KOPT-K1 (cell line): ENCODE data around the gene XKR7.

Experiments
- H3K27ac ChIP-seq: fragments of 200-600 bp; sonication (generic); 2 replicates; pipeline ENCODE4 v1.5.1; 2016; ENCODE audit warnings: antibody characterized with exemption, mild to moderate bottlenecking, low read depth, low read length; ENCODE audit not compliant: poor library complexity, severe bottlenecking
- H3K36me3 ChIP-seq: fragments of 200-600 bp; sonication (generic); 2 replicates; pipeline ENCODE4 v1.5.1; 2017; ENCODE audit warnings: antibody characterized with exemption, mild to moderate bottlenecking, low read length, moderate library complexity; ENCODE audit not compliant: insufficient read depth
- H3K9me3 ChIP-seq: fragments of 200-600 bp; sonication (generic); 2 replicates; pipeline ENCODE4 v1.5.1; 2017; ENCODE audit warnings: antibody characterized with exemption, low read length, mild to moderate bottlenecking; ENCODE audit not compliant: insufficient read depth, poor library complexity, severe bottlenecking

The XKR7 gene

GRCh38 chr20:32009564-32009963 lies 41.6 kb downstream of the XKR7 start:
- no peaks in the 10 kb centered on the region for H3K9me3 ChIP-seq
- no peak overlapping the region for H3K27ac ChIP-seq
- no peaks in the 10 kb centered on the region for H3K36me3 ChIP-seq

DNA sequence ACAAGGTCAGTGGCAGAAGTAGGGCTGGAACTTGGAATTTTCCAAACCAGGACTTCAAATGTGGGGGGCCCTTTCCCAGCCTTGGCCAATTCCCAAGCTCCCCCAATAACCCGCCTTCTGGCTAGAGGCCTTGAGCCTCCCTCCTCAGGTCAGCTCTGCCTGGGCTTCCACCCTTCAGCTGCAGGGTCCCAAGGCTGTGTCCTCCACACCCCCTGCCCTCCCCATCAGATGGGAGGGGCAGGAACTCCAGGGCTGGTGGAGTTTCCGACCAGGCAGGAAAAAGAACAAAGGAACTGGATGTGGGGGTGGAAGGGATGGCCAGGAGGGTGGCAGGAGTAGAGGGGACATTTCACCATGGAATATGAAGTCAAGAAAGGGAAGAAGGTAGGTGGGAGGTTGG lies 42.1 kb downstream of the XKR7 start, which contains the start of gene CCM2L:
Gene CCM2L (plus strand): TSS at position 338 of the 400 bp plus-strand sequence. CDS start 17 bp downstream, at position 355.
- Histone ChIP-seq H3K9me3 (no peaks in the 10 kb centered on the region), H3K27ac (no peak within 1 kb of the TSS), H3K36me3 (no peaks in the 10 kb centered on the region)

- no peaks in the 10 kb centered on the region for H3K9me3 ChIP-seq
- H3K27ac ChIP-seq: no peak overlapping the region
- H3K36me3 ChIP-seq: no peaks in the 10 kb centered on the region
Observed at GRCh38 chr20:32010666-32011065, 42.7 kb downstream of the XKR7 start.

GRCh38 chr20:32012159-32012688 lies 44.3 kb downstream of the XKR7 start:
- H3K36me3 ChIP-seq: no peaks in the 10 kb centered on the region
- no peaks in the 10 kb centered on the region for H3K9me3 ChIP-seq
- no peak overlapping the region for H3K27ac ChIP-seq

- no peaks in the 10 kb centered on the region for H3K9me3 ChIP-seq
- no peak overlapping the region for H3K27ac ChIP-seq
- no peaks in the 10 kb centered on the region for H3K36me3 ChIP-seq
Observed at GRCh38 chr20:32013326-32013725, 45.4 kb downstream of the XKR7 start.

DNA sequence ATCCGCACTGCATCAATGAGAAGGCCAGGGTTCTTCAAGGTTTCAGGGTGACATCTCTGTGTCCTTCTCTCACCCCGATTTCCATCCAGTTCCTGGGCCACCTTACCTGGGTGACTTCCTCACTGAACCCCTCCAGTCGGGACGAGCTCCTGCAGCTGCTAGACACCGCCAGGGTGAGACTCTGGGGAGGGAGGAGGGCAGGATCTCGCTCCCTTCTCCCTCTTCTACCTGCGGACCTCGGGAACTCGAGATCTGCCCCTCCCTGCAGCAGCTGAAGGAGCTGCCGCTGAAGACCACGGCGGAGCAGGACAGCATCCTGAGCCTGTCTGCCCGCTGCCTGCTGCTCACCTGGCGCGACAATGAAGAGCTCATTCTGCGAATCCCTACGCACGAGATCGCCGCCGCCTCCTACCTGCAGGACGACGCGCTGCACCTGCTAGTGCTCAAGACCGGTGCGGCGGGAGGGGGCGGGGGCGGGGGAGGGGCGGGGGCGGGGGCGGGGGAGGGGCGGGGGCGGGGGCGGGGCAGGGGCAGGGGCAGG lies 49.8 kb downstream of the XKR7 start:
- Histone ChIP-seq H3K36me3 (no peaks in the 10 kb centered on the region), H3K9me3 (no peaks in the 10 kb centered on the region), H3K27ac (no peak overlapping the region)

DNA sequence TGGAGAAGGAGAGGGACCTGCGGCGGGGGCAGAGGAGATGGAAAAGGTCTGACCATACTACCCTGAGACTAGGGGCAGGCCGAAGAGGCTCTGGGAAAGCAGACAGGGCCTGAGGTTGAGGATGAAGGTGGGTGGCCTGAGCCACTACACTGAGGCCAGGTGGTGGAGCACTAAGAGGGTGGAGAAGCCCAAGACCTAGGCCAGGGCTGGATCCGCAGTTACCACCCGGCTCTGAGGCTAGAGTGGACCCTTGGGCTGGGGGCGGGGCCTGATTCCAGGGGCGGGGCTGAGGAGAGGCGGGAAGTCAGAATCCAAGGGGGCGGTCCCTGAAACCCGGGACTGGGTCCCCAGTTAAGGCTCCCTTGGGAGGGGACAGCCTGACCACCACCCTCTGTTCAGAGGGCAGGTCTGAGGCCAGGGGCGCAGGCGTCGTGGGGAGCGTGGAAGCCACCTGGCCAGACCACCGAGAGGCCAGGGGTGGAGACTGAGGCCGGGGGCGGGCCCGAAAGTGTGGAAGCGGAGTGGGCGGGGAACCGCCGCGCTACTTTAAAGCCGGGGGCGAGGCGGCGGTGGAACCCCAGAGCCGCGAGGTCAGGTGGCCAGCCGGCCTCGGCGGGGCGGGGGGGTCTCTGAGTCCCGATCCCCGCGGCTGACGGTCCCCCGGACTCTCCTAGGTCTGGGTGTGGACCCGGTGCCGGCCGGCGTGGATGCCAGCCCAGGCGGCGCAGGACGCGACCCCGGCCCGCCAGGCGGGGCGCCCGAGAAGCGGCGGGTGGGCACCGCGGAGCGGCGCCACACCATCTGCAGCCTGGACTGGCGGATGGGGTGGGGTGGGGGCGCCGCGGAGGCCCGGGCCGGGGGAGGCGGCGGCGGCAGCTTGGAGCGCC lies 50.6 kb downstream of the XKR7 start:
- H3K27ac ChIP-seq: no peak overlapping the region
- H3K9me3 ChIP-seq: no peaks in the 10 kb centered on the region

DNA sequence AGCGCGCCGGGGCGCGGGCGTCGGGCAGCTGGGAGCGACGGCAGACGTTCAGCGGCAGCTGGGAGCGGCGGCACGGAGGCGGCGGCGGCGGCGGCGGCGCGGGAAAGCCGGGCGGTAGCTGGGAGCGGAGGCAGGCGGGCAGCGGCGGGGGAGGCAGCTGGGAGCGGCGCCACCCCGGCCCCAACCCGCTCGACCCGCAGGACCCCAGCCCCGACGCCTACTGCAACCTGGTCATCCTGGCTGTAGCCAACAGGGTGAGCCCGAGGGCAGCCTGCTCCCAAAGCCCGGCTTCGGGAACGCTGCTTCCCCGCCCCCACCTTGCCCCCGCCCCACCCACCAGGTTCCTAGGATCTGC lies 51.2 kb downstream of the XKR7 start:
- Histone ChIP-seq H3K27ac (no peak overlapping the region), H3K9me3 (no peaks in the 10 kb centered on the region), H3K36me3 (no peaks in the 10 kb centered on the region)

More for the DNA sequence above, 50.6 kb downstream of the XKR7 start:
- no peaks in the 10 kb centered on the region for H3K36me3 ChIP-seq

- Histone ChIP-seq H3K9me3 (no peaks in the 10 kb centered on the region), H3K36me3 (no peaks in the 10 kb centered on the region), H3K27ac (no peak overlapping the region)
Observed at GRCh38 chr20:32019563-32020463, 51.9 kb downstream of the XKR7 start.

DNA sequence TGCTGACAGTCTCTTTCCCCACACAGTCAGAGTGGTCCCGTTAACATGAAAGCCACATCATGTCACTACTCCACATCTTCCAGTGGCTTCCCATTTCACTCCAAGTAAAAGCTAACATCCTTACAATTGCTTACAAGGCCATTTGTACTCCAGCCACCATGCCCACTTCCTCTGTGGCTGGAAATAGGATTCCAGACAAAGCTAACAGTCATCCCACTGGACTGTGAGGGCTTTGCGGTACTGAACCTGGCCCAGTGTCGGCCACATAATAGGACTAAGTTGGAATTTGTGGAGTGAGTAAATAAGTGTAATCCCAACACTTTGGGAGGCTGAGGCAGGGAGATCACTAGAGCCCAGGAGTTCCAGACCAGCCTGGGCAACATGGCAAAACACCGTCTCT lies 53.1 kb downstream of the XKR7 start:
- Histone ChIP-seq H3K36me3 (no peaks in the 10 kb centered on the region), H3K27ac (no peak overlapping the region), H3K9me3 (no peaks in the 10 kb centered on the region)

DNA sequence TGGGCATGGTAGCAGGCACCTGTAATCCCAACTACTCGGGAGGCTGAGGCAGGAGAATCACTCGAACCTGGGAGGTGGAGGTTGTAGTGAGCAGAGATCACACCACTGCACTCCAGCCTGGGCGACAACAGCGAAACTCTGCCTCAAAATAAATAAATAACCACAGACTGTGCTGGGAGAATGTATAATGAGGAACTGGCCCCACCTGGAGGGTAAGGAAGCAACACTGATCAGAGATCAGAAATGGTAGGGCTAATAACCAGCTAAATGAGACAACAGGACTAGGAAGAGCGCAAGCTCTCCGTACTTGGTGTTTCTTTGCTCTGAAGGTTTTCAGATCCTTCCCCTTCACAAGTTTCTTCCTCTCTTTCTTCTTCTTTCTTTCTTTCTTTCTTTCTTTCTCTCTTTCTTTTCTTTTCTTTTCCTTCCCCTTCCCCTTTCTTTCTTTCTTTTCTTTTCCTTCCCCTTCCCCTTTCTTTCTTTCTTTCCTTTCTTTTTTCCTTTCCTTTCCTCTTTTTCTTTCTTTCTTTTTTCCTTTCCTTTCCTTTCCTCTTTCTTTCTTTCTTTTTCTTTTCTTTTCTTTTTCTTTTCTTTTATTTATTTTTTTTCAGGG lies 56.8 kb downstream of the XKR7 start:
- H3K9me3 ChIP-seq: no peaks in the 10 kb centered on the region
- H3K36me3 ChIP-seq: no peaks in the 10 kb centered on the region
- no peak overlapping the region for H3K27ac ChIP-seq

- no peak overlapping the region for H3K27ac ChIP-seq
- no peaks in the 10 kb centered on the region for H3K9me3 ChIP-seq
- H3K36me3 ChIP-seq: no peaks in the 10 kb centered on the region
Observed at GRCh38 chr20:32027643-32028042, 59.7 kb downstream of the XKR7 start.

DNA sequence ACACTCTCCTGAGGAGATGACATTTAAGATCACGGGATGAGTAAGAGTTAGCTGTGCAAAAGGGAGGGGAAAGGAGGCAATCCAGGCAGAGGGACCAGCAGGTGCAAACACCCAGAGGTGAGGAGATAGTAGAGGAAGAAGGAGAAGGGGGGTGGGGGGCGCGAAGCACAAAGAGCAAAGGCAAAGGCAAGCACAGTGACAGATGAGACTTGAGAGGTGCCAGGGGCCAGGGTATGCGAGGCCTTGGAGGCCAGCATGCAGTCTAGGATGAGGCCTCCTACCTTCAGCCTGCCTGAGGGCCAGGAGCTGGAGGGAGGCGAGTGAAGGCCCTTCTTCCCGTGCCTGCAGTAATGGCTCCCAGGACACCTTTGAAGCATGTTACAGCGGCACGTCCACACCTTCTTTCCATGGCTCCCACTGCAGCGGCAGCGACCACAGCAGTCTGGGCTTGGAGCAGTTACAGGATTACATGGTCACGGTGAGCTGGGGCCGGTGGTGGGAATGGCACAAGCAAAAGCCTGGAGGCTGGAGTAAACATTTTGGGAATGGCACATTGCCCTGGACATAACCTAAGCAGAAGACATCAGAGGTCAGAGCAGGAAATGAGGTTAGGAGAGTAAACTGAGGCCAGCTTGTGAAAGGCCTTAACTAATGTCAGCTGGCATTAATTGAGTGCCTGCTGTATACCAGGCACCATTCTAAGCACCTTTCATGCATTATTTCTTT lies 60.9 kb downstream of the XKR7 start:
- H3K27ac ChIP-seq: no peak overlapping the region
- no peaks in the 10 kb centered on the region for H3K36me3 ChIP-seq
- H3K9me3 ChIP-seq: no peaks in the 10 kb centered on the region

- Histone ChIP-seq H3K27ac (no peak overlapping the region), H3K9me3 (no peaks in the 10 kb centered on the region), H3K36me3 (no peaks in the 10 kb centered on the region)
Observed at GRCh38 chr20:32029561-32029960, 61.6 kb downstream of the XKR7 start.
